Stomach (tissue), 4 donors: Measurements from ENCODE around the gene RGS7BP.

Experiments used
- CTCF ChIP-seq, 7 experiments: fragments of 450-650 bp in 4 of 7; fragments of 200-600 bp in 3 of 7; sonication (generic) in 3 of 7; IDR thresholded peaks; one replicate each; pipeline ENCODE4 v1.5.1; 2016 to 2019; ENCODE audit warnings: antibody characterized with exemption in 7 of 7, control low read depth in 2 of 7, mild to moderate bottlenecking in 1 of 7
- EP300 ChIP-seq: sonication (generic); formaldehyde crosslinking; IDR thresholded peaks from one replicate; pipeline ENCODE4 v1.6.1; 2017; ENCODE audit warnings: antibody characterized with exemption
- POLR2A ChIP-seq, 4 donors: fragments of 450-650 bp; IDR thresholded peaks; one replicate each; pipeline ENCODE4 v1.6.1; 2016; ENCODE audit warnings: antibody characterized with exemption in 4 of 4, control low read depth in 2 of 4, mild to moderate bottlenecking in 1 of 4, moderate library complexity in 1 of 4

- no peak for TF ChIP-seq CTCF (IDR thresholded peaks at IDR 0.05)
- no peak for TF ChIP-seq POLR2A (IDR thresholded peaks at IDR 0.05)
- no peak for TF ChIP-seq EP300
These were observed 18.5 kb upstream of the RGS7BP start for GRCh38 chr5:64487283-64487682.
